Middle frontal gyrus (tissue), 1 donor: ENCODE data around the gene POR.
"Not testable (repeated sequence)": the region's sequence is repeated elsewhere in the genome, so short reads cannot be mapped to it uniquely, and the experiment has no call there.

Experiments
- DNase-seq: peaks from one replicate; pipeline ENCODE4 v3.0.0-alpha.2; 2015; ENCODE audit warnings: low spot score; ENCODE audit errors: extremely low spot score

POR gene

DNA sequence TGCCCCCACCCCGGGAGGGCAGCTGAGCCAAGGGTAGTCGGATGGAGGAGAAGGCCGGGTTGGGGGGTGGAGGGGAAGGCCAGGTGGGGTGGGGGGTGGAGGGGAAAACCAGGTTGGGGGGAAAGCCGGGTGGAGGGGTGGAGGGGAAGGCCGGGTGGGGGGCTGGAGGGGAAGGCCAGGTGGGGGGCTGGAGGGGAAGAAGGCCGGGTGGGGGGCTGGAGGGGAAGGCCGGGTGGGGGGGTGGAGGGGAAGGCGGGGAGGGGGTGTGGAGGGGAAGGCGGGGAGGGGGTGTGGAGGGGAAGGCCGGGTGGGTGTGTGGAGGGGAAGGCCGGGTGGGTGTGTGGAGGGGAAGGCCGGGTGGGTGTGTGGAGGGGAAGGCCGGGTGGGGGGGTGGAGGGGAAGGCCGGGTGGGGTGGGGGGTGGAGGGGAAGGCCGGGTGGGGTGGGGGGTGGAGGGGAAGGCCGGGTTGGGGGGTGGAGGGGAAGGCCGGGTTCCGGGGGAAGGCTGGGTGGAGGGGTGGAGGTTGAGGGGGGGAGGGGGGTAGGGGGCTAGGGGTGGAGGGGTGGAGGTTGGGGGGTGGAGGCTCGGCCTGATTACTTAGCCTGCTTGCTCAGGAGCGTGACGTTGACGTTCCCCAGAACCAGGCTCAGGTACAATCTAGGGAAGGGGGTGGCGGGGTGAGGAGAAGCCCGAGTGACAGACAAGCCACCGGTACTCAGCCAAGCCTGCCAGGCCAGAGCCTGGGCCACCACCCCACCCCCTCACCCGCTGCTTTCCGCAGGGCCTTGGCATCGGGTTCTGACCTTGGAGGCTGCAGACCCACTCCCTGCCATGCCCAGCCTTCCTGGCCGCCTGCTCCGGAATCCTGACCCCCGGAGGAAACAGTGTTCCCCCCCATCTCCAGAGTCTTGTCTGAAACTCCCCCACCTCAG lies 73.9 kb downstream of the POR start:
- no peak for DNase-seq

DNA sequence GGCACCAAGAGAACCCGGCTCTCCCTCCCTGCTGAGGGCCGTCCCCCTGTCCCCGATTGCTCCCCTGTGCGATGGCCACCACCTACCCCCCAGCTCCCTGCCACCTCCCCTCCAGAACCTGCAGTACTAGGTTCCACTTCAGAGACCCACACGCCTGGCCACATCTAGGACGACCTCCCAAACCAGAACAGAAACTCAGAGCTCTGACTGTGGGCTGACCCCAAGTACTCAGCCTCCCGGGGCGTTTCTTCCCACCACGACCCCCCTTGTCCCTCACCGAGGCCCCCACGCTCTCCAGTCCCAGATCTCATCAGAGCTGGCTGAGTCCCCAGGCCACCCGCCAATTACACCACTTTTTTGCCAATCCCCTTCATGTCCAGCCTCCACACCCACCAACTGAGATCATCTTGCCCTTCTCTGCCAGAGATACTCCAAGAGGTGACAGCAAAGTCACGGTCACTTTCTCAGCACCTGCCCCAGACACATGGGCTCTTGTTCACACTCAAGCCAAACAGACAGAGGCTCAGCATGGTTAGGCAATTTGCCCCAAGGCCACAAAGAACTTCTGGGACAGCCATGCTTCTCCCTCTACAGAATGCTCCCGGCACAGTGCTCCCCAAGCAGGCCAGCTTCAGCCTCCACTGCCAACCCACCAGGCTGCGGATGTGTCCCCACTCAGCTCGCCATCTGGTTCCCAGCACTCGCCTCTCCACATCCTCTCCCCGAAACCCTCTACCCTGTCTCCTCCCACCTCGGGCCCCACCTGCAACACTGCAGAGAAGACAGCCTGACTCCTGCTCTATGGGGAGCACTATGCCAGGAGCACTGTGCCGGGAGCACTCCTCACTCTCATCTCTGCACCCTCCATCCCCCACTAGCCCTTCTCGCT lies 74.8 kb downstream of the POR start:
- DNase-seq, result no peak

DNA sequence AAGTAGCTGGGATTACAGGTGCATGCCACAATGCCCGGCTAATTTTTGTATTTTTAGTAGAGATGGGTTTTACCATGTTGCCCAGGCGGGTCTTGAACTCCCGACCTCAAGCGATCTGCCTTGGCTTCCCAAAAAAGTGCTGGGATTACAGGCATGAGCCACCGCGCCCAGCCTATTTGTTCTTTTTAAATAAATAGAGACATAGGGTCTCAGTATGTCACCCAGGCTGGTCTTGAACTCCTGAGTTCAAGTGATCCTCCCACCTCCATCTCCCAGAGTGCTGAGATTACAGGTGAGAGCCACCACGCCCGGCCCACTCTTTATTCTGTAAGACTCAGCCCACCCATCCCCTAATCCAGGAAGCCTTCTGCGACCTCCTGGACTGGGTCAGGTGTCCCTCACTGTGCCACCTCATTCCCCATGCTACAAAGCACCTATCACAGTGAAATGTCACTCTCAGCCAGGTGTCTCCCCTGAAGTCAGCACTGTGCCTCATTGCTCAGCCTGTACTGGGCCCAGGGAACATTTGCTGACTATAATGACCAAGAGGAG lies 76.7 kb downstream of the POR start:
- DNase-seq, result no peak

DNA sequence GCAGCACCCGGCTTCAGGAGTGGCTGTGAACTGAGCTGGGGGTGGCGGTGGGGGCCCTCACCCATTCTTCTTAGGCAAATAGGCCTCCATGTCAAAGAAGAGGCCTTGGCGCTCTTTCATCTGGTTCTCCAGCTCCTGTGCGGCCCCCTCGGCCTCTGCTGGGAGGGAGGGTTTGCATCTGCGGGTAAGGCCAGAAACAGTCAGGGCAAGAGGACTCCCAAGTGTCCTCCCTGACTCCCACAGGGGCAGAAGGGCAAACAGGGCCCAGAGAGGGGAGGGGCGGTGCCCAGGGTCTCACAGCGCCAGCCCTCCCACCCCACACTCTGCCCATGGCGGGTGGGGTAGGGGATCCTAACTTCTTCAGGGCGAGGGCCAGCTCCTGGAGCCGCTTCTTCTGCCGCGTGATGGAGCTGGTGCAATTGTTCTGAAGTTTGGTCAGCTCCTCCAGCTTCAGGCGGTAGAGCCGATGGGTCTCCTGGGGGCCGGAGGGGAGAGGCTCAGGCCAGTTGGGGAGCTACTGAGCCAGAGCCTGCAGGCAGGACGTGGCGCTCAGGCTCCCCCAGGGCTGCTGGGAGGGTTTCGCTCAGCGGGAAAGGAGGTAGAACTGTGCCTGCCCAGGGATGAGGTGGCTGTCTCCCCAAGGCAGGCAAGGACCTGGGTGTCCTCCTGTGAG lies 77.3 kb downstream of the POR start:
- no peak for DNase-seq

DNA sequence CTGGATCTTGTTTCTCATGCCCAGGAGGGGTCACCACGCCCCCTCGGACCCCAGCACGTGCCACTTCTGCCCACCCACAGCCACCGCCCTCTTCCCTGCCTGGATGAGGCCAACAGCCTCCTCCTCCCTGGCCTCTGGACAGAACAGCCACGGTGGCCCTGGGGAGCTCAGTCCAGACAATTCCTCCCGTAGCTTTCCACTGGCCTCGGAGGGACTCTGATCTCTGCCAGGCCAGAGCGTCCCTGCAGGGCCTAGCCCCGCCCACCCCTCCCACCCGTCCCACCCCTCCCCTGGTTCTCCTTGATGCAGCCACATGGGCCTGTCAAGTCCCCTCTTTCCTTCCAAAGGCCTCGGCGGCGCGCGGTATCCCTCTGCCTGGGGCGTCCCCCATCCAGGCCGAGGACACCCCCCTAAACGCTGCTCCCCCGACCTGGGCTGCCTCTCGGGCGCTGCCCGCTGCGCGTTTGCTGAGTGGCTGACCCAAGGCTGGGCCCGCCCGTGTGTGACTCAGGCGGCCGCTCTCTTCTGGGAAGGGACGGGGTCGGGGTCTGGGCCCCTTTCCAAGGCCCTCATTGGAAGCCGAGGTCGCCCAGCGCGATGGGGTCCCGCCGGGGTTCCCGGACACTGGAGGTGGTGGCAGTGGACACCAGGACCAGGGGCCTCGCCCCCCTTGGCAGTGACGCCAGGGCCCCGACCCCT lies 78.9 kb downstream of the POR start:
- no peak for DNase-seq

DNA sequence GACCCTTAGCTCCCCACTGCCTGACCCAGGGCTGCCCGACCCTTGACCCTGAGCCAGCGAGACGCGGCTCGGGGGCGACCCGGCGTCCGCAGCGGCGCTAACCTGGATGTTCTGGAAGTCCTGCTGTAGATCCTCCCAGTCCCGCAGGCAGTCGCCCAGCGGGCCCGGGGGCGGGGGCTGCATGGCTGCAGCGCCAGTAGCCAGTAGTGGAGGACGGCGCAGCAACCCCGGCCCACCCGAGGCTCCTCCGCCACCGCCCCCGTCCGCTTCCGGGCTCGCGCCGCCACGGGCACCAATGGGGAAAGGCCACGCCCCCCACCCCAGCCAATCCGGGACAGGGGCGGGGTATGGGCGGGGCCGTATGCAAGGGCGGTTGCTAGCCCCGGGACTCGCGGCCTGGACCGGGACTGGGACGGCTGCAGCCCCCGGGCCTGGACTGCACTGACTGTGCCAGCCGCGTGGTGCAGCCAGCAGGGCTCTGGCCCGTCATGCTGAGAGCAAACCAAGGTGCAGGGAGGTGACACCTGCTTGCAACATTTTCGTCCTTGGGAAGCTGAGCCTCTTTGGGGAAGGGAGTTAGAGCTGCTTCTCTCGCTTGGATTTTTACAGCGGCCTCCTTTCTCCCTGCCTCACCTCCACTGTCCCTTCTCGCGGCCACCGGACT lies 79.6 kb downstream of the POR start, which contains the start of gene TMEM120A:
TSS of gene TMEM120A (minus strand) at position 208 of the 664 bp plus-strand sequence. CDS start at position 183, 25 bp downstream.
- DNase-seq, result peak; percentile 90

DNA sequence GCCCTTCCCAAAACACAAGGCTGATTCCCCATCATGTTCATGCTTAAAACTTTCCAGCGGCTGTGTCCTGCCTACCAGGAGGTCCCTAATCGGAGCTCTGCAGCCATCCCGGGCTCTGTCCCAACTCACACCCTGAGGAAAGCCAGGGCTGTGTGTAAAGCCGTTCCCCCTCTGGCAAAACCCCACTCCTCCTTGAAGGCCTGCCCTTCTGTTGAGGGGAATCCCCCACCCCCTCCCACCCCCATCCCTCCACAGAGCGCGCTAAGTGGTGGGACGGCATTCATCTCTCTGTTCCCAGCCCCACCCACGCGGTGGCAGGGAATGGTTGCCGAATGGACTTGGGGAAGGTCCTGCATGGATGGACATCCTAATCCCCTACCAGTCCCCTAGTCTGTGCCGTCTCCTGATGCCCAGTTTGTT lies 80.1 kb downstream of the POR start:
- no peak for DNase-seq

DNA sequence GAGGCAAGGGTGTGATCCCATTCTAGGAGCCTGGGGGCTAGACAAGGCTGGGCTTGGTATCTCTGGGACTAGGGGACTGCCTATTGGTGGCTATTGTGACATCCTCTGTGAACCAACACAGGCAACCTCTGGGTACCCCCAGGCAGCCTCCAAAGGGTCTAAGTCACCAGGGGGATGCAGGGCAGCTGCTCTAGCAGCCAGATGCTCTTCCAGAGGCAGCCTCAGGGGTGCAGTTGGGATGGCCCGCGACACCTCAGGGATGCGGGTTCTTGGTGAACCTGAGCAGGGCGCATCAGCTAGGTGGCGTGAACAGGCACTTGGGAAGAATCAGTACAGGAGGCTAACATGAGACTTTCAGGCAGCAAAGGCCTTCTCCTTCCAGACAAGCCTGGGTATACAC lies 81.0 kb downstream of the POR start:
- DNase-seq, result no peak

DNA sequence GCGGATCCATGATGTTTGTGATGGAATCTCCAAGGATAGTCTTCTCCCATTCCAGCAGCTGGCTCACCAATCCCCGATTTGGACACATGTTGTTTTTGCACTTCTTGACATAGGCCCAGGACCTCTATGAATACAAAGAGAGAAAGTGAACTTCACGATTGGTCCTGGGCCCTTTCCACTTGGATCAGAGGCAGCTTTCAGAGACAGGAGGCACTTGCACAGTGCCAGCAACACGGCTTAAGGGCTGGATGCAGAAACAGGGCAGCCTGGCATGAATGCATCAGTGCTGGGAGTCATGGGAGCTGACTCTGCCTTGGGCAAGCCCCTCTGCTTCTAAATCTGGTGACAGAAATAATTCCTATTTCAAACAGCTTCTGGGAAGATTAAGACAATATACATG lies 81.5 kb downstream of the POR start:
- no peak for DNase-seq

DNA sequence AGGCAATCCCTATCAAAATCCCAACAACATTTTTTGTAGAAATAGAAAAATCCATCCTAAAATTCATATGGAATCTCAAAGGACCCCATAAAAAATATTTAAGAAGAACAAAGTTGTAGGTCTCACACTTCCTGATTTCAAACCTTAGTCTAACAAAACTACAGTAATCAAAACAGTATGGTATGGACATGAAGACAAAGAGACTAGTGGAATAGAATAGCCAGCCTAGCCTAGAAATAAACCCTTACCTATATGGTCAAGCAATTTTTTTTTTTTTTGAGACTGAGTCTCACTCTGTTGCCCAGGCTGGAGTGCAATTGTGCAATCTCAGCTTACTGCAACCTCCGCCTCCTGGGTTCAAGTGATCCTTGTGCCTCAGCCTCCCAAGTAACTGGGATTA lies 83.1 kb downstream of the POR start:
- no peak for DNase-seq

DNA sequence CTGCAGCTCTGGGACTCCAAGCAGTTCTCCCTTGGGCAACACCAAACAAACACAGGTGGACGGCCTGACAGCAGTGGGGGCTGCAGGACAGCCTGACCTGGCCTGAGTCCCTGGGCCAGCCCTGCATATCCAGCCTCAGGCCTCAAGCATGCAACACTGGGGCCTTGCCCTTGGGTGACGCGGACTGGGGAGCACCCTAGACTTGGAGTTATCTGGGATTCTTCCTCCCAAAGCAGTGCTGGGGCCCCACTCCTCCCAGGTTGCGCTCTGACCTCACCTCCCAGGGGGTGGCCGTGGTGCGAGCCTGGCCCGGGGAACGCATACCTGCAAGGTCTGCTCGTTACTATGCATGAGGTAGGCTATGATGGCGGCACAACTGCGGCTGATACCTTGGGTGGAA lies 85.6 kb downstream of the POR start:
- no peak for DNase-seq

DNA sequence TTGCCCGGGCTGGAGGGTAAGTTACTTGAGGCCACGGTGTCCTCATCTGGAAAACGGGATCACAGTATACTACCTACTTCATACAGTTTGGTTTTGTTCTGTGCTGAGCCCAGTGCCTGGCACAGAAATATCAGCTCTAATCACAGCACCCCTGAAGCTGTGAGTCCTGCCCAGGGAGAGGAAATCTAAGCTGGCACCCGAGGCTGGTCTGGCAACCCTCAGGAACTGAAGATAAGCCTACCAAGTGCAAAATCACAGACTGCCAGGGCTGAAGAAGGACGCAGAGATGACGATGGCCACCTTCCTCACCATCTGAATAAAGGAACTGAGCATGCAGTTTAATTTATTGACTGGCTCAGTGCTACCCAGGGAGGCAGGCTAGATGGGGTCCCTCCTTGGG lies 87.2 kb downstream of the POR start:
- DNase-seq, result no peak

DNA sequence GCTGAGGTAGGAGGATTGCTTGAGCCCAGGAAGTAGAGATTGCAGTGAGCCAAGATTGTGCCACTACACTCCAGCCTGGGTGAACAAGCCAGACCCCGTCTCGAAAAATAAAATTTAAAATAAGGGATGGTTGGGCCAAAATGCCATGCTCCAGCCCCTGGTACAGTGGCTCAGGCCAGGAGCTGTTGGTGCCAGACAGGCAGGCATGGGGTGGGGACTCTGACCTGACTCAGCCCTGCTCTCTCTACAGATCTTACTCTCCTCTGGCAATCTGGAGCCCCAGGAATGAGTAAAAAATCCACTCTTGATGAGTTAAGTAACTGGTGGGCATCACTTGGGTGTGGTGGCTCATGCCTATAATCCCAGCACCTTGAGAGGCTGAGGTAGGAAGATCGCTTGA lies 87.9 kb downstream of the POR start:
- DNase-seq, result no peak

DNA sequence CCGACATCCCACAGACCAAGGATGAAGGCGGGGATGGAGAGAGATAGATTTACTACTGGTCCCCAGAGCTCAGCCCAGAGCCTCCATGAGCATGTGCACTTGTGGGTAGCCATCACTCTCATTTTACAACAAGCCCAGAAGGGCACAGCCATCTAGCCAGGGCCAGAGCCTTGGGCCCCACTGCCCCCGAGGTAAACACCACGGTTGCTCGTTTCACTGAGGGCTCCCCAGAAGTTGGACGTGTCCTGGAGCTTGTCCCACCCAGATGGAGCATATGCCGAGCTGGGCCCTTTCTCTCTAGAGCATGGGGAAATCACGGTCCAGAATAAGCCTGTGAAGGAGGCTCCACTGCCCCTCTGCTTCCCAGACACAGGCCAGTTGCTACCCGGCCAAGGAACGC lies 88.4 kb downstream of the POR start:
- no peak for DNase-seq

DNA sequence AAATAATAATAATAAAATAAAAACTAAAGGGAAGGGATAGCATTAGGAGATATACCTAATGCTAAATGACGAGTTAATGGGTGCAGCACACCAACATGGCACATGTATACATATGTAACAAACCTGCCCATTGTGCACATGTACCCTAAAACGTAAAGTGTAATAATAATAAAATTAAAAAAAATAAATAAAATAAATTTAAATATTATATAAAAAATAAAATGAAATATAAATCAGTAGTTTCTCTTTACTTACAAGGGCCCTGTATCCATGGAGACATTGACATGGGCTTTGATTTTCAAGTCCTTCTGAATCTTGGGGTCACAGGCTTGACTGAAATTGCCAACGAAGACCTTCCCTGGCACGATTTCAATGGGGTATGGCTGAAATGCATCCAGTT lies 90.0 kb downstream of the POR start:
- not testable (repeated sequence) for DNase-seq

DNA sequence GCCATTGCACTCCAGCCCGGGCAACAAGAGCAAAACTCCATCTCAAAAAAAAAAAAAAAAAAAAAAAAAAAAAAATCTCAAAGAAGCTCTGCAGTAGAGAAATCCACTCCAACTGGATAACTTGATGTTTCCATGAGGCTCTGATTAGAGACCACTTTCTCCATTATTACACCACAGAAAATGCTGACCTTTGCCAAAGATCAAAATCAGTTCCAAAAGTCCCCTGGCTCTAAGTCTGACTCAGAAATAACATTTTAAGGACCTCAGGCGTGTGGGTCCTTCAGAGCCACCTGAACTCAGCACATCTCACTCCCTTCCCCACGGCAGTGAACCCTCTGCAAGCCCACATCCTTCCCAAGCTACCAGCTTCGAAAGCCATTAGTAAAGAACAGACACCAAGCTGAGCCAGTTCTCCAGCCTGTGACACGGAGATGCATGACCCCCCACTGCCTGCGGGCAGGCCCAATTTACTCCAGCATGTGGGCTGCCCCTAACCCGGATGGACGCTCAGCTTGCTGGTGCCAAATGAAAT lies 93.3 kb downstream of the POR start:
- DNase-seq, result no peak

DNA sequence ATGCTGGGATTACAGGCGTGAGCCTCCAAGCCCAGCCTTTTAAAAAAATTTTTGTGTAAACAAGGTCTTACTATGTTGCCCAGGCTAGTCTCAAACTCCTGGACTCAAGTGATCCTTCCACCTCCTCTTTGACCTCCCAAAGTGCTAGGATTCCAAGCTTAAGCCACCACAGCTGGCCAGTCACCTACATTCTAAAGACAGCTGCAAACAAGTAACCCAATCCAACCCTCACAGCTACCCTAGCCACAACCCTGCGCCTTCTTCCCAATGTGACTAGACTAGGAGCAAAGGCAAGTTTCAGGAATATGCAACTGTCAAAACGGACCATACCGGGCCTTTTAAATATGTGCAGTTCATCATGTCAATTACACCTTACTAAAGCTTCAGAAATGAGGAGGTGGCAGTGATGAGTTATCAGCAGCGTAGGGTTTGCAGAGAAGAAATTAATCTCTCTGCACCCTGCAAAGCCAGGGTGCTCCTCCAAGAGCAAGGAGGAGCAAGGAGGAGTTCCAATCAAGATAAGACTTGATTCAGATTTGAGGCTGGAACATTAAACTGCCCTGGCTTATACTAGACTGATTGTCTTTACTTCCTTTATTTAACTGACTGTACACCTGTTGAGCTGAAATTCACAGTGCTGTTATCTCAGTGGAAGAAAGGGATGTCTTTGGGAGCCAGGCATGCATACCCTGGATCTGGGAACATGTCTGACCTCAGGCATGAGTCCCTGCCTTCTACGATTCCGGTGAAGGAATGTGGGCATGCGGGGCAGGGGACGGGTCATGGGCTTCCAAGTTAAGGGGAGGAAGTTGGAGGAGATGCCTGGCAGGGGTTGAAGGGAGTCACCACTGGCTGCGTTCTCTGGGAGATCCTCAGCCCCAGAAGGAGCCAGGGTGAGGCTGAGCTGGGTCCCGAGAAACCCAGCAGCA lies 95.0 kb downstream of the POR start:
- DNase-seq, result no peak

DNA sequence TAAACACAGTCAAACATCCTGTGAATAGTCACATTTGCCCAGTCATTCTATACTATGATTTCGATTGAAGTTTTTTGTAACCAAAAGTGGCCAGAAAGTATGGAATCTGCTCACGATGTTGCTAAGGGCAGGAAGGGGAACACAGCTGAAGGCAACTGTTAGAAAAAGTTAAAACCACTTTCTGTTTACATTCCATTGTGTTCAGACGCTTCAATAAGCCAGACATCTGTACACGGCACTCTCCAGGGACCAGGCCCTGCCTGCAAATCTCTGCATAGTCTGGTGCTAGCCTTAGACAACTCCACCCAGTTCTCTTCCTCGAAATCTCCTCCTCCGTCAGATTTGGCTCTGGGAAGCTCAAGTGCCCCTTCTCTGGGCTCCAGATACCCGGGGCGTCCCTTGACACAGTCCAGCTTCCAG lies 96.5 kb downstream of the POR start:
- no peak for DNase-seq
